ENCODE measurements around the gene ZRANB3.

- TF ChIP-seq CTCF (conservative IDR thresholded peaks at IDR 0.05; ENCODE audit: low read length), result no peak
- TF ChIP-seq EZH2phosphoT487 (IDR thresholded peaks at IDR 0.05; ENCODE audit: borderline replicate concordance), result no peak
Observed at GRCh38 chr2:135174049-135174809, 356.8 kb downstream of the ZRANB3 start.
